Uterus (tissue), 2 donors: ENCODE results near the gene MDM4.
"Not testable (repeated sequence)": the region's sequence is repeated elsewhere in the genome, so short reads cannot be mapped to it uniquely, and the experiment has no call there.

Experiments
- POLR2A ChIP-seq, 2 donors: fragments of 450-650 bp; IDR thresholded peaks; one replicate each; pipeline ENCODE4 v1.6.1; 2016; ENCODE audit warnings: antibody characterized with exemption in 2 of 2, mild to moderate bottlenecking in 1 of 2, moderate library complexity in 1 of 2
- TF ChIP-seq, protein P1 (sequence below), 4 experiments: fragments of 200-600 bp in 2 of 4; fragments of 450-650 bp in 2 of 4; sonication (generic) in 2 of 4; IDR thresholded peaks; one replicate each; pipeline ENCODE4 v1.5.1; 2016 to 2019; ENCODE audit warnings: antibody characterized with exemption in 4 of 4, mild to moderate bottlenecking in 2 of 4, moderate library complexity in 1 of 4

DNA sequence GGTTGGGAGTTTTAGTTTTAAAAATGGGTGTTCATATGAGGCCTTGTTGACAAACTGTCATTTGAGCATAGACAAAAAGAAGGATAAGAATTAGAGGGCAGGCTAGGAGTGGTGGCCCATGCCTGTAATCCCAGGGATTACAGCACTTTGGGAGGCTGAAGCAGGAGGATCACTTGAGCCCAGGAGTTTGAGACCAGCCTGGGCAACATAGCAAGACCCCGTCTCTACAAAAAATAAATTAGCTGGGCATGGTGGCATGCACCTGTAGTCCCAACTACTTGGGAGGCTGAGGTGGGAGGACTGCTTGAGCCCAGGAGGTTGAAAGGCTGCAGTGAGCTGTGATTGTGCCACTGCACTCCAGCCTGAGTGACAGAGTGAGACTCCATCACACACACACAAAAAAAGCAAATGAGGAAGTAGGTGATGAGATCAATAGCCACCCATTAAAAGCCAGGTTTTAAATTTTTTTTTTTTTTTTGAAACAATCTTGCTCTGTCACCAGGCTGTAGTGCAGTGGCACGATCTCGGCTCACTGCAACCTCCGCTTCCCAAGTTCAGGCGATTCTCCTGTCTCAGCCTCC lies 5.8 kb downstream of the MDM4 start:
- TF ChIP-seq, protein P1, sequence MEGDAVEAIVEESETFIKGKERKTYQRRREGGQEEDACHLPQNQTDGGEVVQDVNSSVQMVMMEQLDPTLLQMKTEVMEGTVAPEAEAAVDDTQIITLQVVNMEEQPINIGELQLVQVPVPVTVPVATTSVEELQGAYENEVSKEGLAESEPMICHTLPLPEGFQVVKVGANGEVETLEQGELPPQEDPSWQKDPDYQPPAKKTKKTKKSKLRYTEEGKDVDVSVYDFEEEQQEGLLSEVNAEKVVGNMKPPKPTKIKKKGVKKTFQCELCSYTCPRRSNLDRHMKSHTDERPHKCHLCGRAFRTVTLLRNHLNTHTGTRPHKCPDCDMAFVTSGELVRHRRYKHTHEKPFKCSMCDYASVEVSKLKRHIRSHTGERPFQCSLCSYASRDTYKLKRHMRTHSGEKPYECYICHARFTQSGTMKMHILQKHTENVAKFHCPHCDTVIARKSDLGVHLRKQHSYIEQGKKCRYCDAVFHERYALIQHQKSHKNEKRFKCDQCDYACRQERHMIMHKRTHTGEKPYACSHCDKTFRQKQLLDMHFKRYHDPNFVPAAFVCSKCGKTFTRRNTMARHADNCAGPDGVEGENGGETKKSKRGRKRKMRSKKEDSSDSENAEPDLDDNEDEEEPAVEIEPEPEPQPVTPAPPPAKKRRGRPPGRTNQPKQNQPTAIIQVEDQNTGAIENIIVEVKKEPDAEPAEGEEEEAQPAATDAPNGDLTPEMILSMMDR (IDR thresholded peaks at IDR 0.05): not testable (repeated sequence)
- TF ChIP-seq POLR2A (IDR thresholded peaks at IDR 0.05): not testable (repeated sequence)
